Dedifferentiated amniotic fluid mesenchymal stem cell (primary cell): ENCODE measurements around the gene MEIS2.
"Not testable (repeated sequence)": the region's sequence is repeated elsewhere in the genome, so short reads cannot be mapped to it uniquely, and the experiment has no call there.

Experiments
- DNase-seq: peaks from one replicate; pipeline ENCODE4 v3.0.0-alpha.2; 2016; ENCODE audit errors: extremely low spot score

The MEIS2 gene

GRCh38 chr15:37009288-37009687 is 91.1 kb downstream of the MEIS2 start:
- DNase-seq, result no peak

- DNase-seq, result no peak
Observed at GRCh38 chr15:37008205-37008604, 92.1 kb downstream of the MEIS2 start.

GRCh38 chr15:37007301-37007700 is 93.0 kb downstream of the MEIS2 start:
- no peak for DNase-seq

GRCh38 chr15:37004981-37005735 is 95.2 kb downstream of the MEIS2 start:
- no peak for DNase-seq

- DNase-seq, result no peak
Observed at GRCh38 chr15:37004373-37004869, 95.9 kb downstream of the MEIS2 start.

GRCh38 chr15:37002041-37002672 is 98.2 kb downstream of the MEIS2 start:
- DNase-seq, result no peak

- no peak for DNase-seq
Observed at GRCh38 chr15:37001417-37001816, 98.9 kb downstream of the MEIS2 start.

GRCh38 chr15:36999778-37000177 is 100.6 kb downstream of the MEIS2 start:
- no peak for DNase-seq

- DNase-seq, result no peak
Observed at GRCh38 chr15:36996538-36997181, 103.7 kb downstream of the MEIS2 start.

GRCh38 chr15:36996121-36996520 is 104.2 kb downstream of the MEIS2 start:
- no peak for DNase-seq

- DNase-seq, result no peak
Observed at GRCh38 chr15:36994790-36995189, 105.6 kb downstream of the MEIS2 start.

- DNase-seq, result no peak
Observed at GRCh38 chr15:36992454-36992853, 107.9 kb downstream of the MEIS2 start.

GRCh38 chr15:36988947-36989346 is 111.4 kb downstream of the MEIS2 start:
- DNase-seq, result no peak

GRCh38 chr15:36982430-36982829 is 117.9 kb downstream of the MEIS2 start:
- DNase-seq, result no peak

- not testable (repeated sequence) for DNase-seq
Observed at GRCh38 chr15:36980281-36980680, 120.1 kb downstream of the MEIS2 start.

- no peak for DNase-seq
Observed at GRCh38 chr15:36978625-36979024, 121.7 kb downstream of the MEIS2 start.

- DNase-seq, result no peak
Observed at GRCh38 chr15:36978126-36978525, 122.2 kb downstream of the MEIS2 start.

- no peak for DNase-seq
Observed at GRCh38 chr15:36977659-36978058, 122.7 kb downstream of the MEIS2 start.

GRCh38 chr15:36972704-36973103 is 127.6 kb downstream of the MEIS2 start:
- no peak for DNase-seq

- no peak for DNase-seq
Observed at GRCh38 chr15:36970522-36970921, 129.8 kb downstream of the MEIS2 start.

GRCh38 chr15:36967929-36968328 is 132.4 kb downstream of the MEIS2 start:
- no peak for DNase-seq

GRCh38 chr15:36966708-36967107 is 133.6 kb downstream of the MEIS2 start:
- DNase-seq, result no peak
